HEK293 (cell line): ENCODE measurements around the gene GP1BB.

Source experiments
- OSR2 ChIP-seq: fragments of 450-650 bp; formaldehyde crosslinking; IDR thresholded peaks from 2 replicates; pipeline ENCODE4 v1.5.1; 2016; ENCODE audit warnings: missing biosample characterization, missing genetic modification characterization
- SCRT1 ChIP-seq: fragments of 450-650 bp; formaldehyde crosslinking; IDR thresholded peaks from 2 replicates; pipeline ENCODE4 v1.5.1; 2016; ENCODE audit warnings: missing biosample characterization, missing genetic modification characterization, borderline replicate concordance
- YY1 ChIP-seq: fragments of 450-650 bp; formaldehyde crosslinking; IDR thresholded peaks from 2 replicates; pipeline ENCODE4 v1.5.1; 2018; ENCODE audit warnings: missing biosample characterization, missing genetic modification characterization
- ZNF792 ChIP-seq: fragments of 450-650 bp; formaldehyde crosslinking; IDR thresholded peaks from 2 replicates; pipeline ENCODE4 v1.5.1; 2016; ENCODE audit warnings: missing biosample characterization, missing genetic modification characterization
- TF ChIP-seq, protein P1 (sequence below): fragments of 450-650 bp; formaldehyde crosslinking; IDR thresholded peaks from 2 replicates; pipeline ENCODE4 v1.5.1; 2016; ENCODE audit warnings: missing biosample characterization, missing genetic modification characterization
- TF ChIP-seq, protein P2 (sequence below): fragments of 450-650 bp; IDR thresholded peaks from 2 replicates; pipeline ENCODE4 v1.5.1; 2018; ENCODE audit warnings: missing biosample characterization, mild to moderate bottlenecking, missing genetic modification characterization

DNA sequence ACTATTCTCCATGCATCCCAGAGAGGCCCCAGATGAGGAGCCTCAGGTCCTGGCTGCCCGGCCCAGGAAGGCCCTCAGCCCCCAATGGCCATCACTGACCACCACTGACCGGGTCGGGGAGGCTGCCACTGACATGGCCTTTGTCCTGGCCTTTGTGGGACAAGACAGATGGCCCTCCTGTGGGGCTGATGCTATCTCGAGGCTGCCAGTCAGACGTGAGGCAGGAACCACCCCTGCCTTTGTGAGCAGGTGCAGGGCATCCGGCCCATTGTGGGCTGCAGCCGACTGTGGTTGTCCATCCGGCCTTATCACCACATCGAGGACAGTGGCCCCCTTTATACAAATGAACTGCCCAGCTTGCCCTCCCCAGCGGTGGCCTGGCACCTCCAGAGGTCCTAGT, 5.5 kb downstream of the GP1BB start:
- TF ChIP-seq, protein P1, sequence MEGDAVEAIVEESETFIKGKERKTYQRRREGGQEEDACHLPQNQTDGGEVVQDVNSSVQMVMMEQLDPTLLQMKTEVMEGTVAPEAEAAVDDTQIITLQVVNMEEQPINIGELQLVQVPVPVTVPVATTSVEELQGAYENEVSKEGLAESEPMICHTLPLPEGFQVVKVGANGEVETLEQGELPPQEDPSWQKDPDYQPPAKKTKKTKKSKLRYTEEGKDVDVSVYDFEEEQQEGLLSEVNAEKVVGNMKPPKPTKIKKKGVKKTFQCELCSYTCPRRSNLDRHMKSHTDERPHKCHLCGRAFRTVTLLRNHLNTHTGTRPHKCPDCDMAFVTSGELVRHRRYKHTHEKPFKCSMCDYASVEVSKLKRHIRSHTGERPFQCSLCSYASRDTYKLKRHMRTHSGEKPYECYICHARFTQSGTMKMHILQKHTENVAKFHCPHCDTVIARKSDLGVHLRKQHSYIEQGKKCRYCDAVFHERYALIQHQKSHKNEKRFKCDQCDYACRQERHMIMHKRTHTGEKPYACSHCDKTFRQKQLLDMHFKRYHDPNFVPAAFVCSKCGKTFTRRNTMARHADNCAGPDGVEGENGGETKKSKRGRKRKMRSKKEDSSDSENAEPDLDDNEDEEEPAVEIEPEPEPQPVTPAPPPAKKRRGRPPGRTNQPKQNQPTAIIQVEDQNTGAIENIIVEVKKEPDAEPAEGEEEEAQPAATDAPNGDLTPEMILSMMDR: no peak
- TF ChIP-seq SCRT1 (tag by site-specific recombination) (no peak), ZNF792 (tag by site-specific recombination) (no peak), YY1 (tag by site-specific recombination) (no peak), OSR2 (tag by site-specific recombination) (no peak)
- TF ChIP-seq, protein P2, sequence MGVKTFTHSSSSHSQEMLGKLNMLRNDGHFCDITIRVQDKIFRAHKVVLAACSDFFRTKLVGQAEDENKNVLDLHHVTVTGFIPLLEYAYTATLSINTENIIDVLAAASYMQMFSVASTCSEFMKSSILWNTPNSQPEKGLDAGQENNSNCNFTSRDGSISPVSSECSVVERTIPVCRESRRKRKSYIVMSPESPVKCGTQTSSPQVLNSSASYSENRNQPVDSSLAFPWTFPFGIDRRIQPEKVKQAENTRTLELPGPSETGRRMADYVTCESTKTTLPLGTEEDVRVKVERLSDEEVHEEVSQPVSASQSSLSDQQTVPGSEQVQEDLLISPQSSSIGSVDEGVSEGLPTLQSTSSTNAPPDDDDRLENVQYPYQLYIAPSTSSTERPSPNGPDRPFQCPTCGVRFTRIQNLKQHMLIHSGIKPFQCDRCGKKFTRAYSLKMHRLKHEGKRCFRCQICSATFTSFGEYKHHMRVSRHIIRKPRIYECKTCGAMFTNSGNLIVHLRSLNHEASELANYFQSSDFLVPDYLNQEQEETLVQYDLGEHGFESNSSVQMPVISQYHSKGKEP (tag by site-specific recombination): no peak
